HepG2 (cell line): Measurements from ENCODE around the gene CDC14A. TPM values are rescaled to one million over a fixed set of nuclear protein-coding genes. Genes with fewer than 3 reads are reported as not detected.

Experiments
- BRF2 ChIP-seq: sonication (generic); formaldehyde crosslinking; IDR thresholded peaks from 2 replicates; pipeline ENCODE4 v1.8.1; 2022; ENCODE audit warnings: mild to moderate bottlenecking, missing genetic modification reagents
- CTCF ChIP-seq: sonication (generic); formaldehyde crosslinking; IDR thresholded peaks from 2 replicates; pipeline ENCODE4 v1.5.0; 2020; ENCODE audit warnings: mild to moderate bottlenecking, missing genetic modification reagents, moderate library complexity
- DZIP1 ChIP-seq: sonication (generic); formaldehyde crosslinking; IDR thresholded peaks from 2 replicates; pipeline ENCODE4 v1.5.0; 2020; ENCODE audit warnings: mild to moderate bottlenecking, missing genetic modification reagents
- ETV5 ChIP-seq: IDR thresholded peaks from 2 replicates; pipeline ENCODE4 v1.6.1; 2018; ENCODE audit warnings: missing biosample characterization, missing genetic modification reagents, inconsistent platforms, borderline replicate concordance
- MYNN ChIP-seq: sonication (generic); formaldehyde crosslinking; IDR thresholded peaks from 2 replicates; pipeline ENCODE4 v1.4.0; 2020; ENCODE audit warnings: mild to moderate bottlenecking, low read depth, missing genetic modification reagents
- NFKB2 ChIP-seq: sonication (generic); formaldehyde crosslinking; IDR thresholded peaks from 2 replicates; pipeline ENCODE4 v1.4.0; 2020; ENCODE audit warnings: missing genetic modification reagents, borderline replicate concordance
- NFRKB ChIP-seq: fragments of 450-650 bp; IDR thresholded peaks from 2 replicates; pipeline ENCODE4 v1.6.1; 2017
- RBFOX2 ChIP-seq: fragments of 200-400 bp; formaldehyde crosslinking; IDR thresholded peaks from 2 replicates; pipeline ENCODE4 v1.6.1; 2017; ENCODE audit warnings: low read depth, mild to moderate bottlenecking, low read length
- TFDP2 ChIP-seq: sonication (generic); formaldehyde crosslinking; IDR thresholded peaks from 2 replicates; pipeline ENCODE4 v1.4.0; 2020; ENCODE audit warnings: missing genetic modification reagents
- THYN1 ChIP-seq: sonication (generic); formaldehyde crosslinking; IDR thresholded peaks from 2 replicates; pipeline ENCODE4 v1.8.1; 2023; ENCODE audit warnings: low read depth, mild to moderate bottlenecking, moderate library complexity, missing genetic modification reagents, borderline replicate concordance
- YY1 ChIP-seq: IDR thresholded peaks from 2 replicates; pipeline ENCODE4 v1.6.1; 2011; ENCODE audit warnings: low read length, low read depth, moderate library complexity, mild to moderate bottlenecking; ENCODE audit not compliant: insufficient read depth, insufficient replicate concordance
- ZC3H13 ChIP-seq: sonication (generic); formaldehyde crosslinking; IDR thresholded peaks from 2 replicates; pipeline ENCODE4 v1.8.1; 2023; ENCODE audit warnings: mild to moderate bottlenecking, missing genetic modification reagents, moderate library complexity
- ZNF205 ChIP-seq: IDR thresholded peaks from 2 replicates; pipeline ENCODE4 v1.6.1; 2018; ENCODE audit warnings: missing biosample characterization, missing genetic modification reagents
- ZNF280D ChIP-seq: sonication (generic); formaldehyde crosslinking; IDR thresholded peaks from 2 replicates; pipeline ENCODE4 v1.5.1; 2020; ENCODE audit warnings: mild to moderate bottlenecking, missing genetic modification reagents
- ZSCAN21 ChIP-seq: sonication (generic); formaldehyde crosslinking; IDR thresholded peaks from 2 replicates; pipeline ENCODE4 v1.8.0; 2022; ENCODE audit warnings: mild to moderate bottlenecking, missing genetic modification reagents, moderate library complexity, borderline replicate concordance
- ZSCAN5A ChIP-seq: sonication (generic); formaldehyde crosslinking; IDR thresholded peaks from 2 replicates; pipeline ENCODE4 v1.8.0; 2022; ENCODE audit warnings: mild to moderate bottlenecking, missing genetic modification reagents, borderline replicate concordance
- polyA plus RNA-seq, 8 experiments: library from polyadenylated mRNA; depleted of rRNA in 3 of 8; stranded (reverse) in 7 of 8; unstranded in 1 of 8; fragments of >200 nt; fragmentation: Illumina TruSeq in 4 of 8; extraction: Trizol in 4 of 8; gene quantifications; 2 replicates each; pipeline versions ENCODE4 v1.2.1 to v1.2.3, GENCODE V29; 2011 to 2016; ENCODE audit warnings: low read depth in 4 of 8, missing spikeins in 1 of 8, mixed read lengths in 1 of 8; ENCODE audit not compliant: insufficient read depth in 1 of 8
- total RNA-seq, 5 experiments: library from RNA; depleted of rRNA; stranded (reverse); fragments of >200 nt; fragmentation: Illumina TruSeq; extraction: Trizol; gene quantifications; 2 replicates each; pipeline ENCODE4 v1.2.3, GENCODE V29; 2016; ENCODE audit warnings: low read depth in 1 of 5

CDC14A gene
- total and polyA plus RNA-seq, 2 of the 13 experiments (the other 11 are each of a cell fraction or from before 2014, with no cell fraction given), result 2.8 to 4.9 TPM

- TF ChIP-seq CTCF (CRISPR knock-in tag) (peak; percentile 30; the same call in 1 of the 2 replicates), YY1 (no peak), THYN1 (CRISPR knock-in tag) (no peak), DZIP1 (CRISPR knock-in tag) (no peak), ZSCAN5A (CRISPR knock-in tag) (no peak), NFRKB (no peak), ZC3H13 (CRISPR knock-in tag) (no peak), ZSCAN21 (CRISPR knock-in tag) (no peak), NFKB2 (no peak), ZNF280D (no peak), ETV5 (CRISPR knock-in tag) (no peak), MYNN (CRISPR knock-in tag) (no peak), BRF2 (no peak), ZNF205 (no peak), RBFOX2 (no peak), TFDP2 (CRISPR knock-in tag) (no peak)
Measured at GRCh38 chr1:100538913-100539835, 186.9 kb downstream of the CDC14A start (continued).
